LNCAP (cell line): ENCODE data around the gene CDY1B.
"Not testable (repeated sequence)": the region's sequence is repeated elsewhere in the genome, so short reads cannot be mapped to it uniquely, and the experiment has no call there.

Experiments
- CTCF ChIP-seq: fragments of 450-650 bp; IDR thresholded peaks from 2 replicates; pipeline ENCODE4 v1.5.1; 2017; ENCODE audit warnings: mild to moderate bottlenecking

CDY1B gene, protein sequence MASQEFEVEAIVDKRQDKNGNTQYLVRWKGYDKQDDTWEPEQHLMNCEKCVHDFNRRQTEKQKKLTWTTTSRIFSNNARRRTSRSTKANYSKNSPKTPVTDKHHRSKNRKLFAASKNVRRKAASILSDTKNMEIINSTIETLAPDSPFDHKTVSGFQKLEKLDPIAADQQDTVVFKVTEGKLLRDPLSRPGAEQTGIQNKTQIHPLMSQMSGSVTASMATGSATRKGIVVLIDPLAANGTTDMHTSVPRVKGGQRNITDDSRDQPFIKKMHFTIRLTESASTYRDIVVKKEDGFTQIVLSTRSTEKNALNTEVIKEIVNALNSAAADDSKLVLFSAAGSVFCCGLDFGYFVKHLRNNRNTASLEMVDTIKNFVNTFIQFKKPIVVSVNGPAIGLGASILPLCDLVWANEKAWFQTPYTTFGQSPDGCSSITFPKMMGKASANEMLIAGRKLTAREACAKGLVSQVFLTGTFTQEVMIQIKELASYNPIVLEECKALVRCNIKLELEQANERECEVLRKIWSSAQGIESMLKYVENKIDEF

GRCh38 chrY:24047919-24048318 is at the start of gene CDY1B:
Gene CDY1B, minus strand, starts transcription at chrY:24048019. Its CDS starts 331 bp downstream, at chrY:24047688.
- not testable (repeated sequence) for TF ChIP-seq CTCF
